Inflammatory macrophage treated with lipopolysaccharide for 4 hours (primary cell): ENCODE results near the gene DEF6.
A peak's percentile ranks its signal among the peaks of the same experiment; 100 is the strongest.
"Not testable (repeated sequence)": the region's sequence is repeated elsewhere in the genome, so short reads cannot be mapped to it uniquely, and the experiment has no call there.

ENCODE experiments used
- DNase-seq: peaks from one replicate; pipeline ENCODE4 v3.0.0-alpha.2; 2020

The DEF6 gene

DNA sequence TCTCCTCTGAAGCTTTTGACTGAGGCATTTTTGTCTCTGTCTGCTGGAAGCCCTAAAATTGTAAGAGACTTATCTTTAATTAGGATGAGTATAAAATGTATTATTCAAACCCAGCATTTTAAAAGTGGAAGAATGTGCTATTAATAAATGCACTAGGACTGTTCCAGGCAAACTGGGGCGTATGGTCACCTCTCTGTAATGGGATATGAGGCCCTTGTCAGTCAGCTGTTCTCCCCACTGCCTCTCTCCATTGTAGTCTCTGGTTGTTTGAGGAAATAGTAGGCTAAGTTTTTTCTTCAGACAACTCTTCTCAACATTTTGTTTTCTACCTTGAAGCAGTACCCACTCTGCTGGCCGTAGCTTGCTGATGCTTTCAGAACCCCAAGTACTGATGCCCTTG lies 14.3 kb upstream of the DEF6 start:
- no peak for DNase-seq

DNA sequence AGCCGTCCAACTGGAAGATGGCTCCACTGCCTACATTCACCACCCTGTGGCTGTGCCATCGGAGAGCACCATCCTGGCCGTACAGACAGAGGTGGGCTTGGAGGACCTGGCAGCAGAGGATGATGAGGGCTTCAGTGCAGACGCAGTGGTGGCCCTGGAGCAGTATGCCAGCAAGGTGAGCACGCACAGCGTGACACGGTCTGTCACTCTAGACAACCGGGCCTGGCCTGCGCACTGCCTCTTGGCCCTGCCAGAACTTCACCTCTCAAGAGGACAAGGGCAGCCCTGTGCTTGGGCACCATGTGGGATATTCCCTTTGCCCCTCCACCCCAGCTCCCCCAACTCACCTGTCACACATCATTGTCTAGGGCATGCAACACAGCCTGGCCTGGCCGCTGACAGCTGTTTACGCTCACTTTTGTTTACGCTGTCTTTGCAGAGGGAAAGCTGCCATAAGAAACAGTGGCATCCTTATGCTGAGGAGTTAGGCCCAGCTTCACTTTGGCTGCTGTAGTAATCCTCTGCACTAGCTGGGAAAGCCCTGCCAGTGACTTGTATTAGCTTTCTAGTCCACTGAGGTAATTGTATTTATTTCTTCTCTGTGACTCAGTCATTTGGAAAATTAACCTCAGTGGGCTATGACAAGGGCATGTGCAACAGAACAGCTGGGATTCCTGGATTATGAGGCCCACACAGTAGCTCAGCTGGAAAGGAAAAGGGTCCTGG lies 9.8 kb upstream of the DEF6 start:
- no peak for DNase-seq

DNA sequence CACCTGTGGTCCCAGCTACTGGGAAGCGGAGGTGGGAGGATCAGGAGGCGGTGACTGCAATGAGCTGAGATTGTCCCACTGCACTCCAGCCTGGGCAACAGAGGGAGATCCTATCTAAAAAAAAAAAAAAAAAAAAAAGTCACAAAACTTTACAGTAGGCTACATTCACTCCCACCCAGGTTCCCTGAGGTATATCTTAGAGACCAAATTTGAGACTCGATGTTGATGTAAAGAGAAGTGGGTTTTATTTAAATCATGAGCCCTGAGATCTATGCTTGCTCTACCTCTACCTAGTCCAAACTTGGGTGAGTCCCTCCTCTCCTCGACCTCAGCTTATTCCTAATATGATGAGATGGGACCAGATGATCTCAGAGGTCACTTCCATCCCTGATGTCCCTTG lies 8.8 kb upstream of the DEF6 start:
- no peak for DNase-seq

DNA sequence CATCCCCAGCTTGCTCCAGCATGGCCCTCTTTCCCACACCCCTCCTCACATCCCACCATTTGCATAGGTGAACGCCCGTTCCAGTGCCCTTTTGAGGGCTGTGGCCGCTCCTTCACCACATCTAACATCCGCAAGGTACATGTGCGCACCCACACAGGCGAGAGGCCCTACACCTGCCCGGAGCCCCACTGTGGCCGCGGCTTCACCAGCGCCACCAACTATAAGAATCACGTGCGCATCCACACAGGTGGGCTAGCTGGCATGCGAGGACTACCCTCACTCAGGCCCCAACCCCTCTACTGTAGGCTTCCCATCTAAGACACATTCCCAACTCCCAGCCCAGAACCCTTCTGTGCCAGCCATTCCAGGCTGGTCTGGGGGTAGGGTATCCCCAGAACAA lies 6.1 kb upstream of the DEF6 start:
- no peak for DNase-seq

DNA sequence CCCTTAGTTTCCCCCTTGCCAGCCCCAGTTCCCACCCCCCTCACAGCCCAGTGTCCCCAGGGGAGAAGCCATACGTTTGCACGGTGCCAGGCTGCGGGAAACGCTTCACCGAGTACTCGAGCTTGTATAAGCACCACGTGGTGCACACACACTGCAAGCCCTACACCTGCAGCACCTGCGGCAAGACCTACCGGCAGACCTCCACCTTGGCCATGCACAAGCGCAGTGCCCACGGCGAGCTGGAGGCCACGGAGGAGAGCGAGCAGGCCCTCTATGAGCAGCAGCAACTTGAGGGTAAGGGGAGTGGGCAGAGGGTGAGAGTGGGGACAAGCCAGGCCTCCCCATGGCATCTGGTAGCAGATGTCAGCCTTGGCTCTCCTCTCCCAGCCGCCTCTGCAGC lies 5.1 kb upstream of the DEF6 start:
- no peak for DNase-seq

DNA sequence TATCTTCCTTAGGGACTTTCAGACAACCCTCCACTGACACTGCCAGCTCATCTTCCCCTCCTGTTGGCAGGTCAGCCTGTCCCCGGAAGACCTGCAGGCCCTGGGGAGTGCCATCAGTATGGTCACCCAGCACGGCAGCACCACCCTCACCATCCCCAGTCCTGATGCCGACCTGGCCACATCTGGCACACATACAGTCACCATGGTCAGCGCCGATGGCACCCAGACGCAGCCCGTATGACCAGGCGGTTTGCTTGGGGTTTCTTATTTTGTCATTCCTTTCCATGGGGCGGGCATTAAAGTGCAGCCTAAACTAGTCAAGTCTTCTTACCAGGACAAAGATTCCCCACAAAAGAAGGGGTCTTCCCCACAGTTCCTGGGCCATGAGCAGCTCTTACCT lies 3.9 kb upstream of the DEF6 start:
- no peak for DNase-seq

DNA sequence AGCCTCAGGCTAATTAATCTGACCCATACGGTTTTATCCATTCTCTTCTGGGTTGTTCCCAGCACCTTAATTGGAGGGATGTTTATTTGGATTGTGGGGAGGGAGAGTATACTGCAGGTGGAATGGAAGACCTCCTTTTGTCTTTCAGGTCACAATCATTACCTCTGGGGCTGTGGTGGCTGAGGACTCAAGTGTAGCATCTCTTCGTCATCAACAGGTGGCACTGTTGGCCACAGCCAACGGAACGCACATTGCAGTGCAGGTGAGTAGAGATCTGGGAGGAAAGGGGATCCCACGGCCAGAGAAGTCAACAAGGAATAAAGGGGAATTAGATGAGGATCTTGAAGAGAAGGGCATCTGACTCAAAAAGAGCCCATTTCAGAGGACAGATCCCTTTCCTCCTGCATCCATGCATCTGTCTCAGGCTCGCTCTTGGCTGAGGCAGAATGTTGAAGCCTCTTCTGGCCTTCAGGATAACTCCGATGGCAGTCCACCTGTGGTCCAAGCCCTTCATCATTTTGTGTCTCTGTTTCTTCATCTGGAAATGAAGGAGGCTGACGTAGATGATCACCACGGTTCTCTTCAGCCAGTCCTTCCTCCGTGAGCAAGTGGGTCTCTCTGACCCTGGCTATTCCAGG lies 3.2 kb upstream of the DEF6 start:
- DNase-seq: peak; percentile 40

DNA sequence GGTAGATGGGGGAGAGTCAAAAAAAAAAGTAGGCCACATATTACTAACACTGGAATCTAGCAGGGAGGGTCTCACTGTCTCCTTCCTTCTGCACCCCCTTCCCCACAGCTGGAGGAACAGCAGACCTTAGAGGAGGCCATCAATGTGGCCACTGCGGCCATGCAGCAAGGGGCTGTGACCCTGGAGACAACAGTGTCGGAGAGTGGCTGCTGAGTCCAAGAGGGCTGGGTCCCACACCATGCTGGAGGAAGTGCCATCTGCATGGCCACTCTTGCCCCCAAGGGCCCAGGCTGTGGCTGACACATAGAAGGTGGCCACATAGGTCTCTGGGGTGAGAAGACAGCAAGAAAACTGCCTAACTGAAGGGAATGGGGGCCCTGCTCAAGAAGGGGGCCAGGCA lies 2.6 kb upstream of the DEF6 start:
- DNase-seq: no peak

DNA sequence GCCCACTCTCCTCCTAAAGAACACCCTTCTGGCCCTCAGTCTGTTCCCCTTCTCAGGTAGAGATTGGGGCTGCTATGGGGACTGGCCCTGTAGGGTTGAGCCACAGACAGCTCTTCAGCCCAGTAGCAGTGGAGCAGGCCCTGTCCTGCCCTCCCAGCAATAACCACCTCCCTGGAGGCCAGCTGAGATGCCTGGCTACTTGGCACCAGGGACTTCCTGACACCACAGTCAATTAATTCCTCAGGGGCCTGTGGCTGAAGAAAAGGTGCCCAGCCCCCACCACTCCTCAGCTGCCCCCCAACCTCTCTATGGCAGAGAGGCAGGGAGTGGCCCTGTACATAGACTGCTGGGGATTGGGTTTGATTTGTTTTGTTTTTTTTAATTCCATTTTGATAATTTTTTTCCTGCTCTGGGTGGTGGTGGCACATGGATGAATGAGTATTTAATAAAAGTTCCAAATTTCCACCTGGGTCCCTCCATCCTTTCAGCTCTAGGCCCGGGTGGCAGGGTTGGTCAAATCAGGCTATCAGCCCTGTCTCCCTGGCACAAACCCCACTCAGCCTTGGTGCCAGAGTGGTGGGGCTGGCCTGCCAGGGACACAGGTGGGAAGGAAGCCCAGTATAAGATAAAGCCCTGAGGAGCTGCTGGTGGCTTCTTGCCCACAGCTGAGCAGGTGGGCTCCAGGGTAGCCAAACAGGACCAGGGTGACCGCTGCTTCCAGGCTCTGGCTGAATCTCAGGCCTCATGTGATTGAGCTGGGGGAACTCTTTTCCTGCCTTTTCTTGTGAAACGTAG lies 1.9 kb upstream of the DEF6 start:
- DNase-seq: no peak

DNA sequence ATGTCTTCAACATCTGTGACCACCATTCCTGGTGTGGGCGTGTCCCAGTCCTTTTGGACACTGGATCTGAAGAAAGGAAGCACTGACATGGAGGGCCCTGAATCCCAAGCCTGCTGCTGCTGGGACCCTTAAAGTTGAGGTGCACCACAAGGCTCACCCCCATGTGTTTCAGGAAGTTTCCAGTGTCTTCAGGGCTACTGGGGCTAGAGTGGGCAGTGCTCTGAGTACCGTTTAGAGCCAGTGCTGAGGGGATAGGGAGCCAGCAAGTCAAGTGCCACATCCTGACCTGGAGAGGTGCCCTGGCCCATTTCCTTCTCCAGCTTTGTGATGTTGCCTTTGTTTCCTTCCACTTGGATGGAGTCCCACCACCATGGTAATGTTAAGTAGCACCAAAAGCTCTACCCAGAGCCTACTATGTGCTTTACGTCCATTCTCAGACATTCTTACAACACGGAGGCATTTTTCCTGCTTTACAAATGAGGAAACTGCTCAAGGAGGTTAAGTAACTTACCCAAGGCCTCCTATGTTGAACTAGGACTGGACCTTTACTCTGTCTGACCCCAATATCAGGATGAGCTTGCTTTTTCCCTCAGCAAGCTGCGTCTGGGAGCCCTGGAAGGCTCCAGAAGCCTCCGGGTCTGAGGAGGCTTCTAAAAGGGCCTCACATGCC lies 552 bp upstream of the DEF6 start:
- DNase-seq: peak; percentile 45

DNA sequence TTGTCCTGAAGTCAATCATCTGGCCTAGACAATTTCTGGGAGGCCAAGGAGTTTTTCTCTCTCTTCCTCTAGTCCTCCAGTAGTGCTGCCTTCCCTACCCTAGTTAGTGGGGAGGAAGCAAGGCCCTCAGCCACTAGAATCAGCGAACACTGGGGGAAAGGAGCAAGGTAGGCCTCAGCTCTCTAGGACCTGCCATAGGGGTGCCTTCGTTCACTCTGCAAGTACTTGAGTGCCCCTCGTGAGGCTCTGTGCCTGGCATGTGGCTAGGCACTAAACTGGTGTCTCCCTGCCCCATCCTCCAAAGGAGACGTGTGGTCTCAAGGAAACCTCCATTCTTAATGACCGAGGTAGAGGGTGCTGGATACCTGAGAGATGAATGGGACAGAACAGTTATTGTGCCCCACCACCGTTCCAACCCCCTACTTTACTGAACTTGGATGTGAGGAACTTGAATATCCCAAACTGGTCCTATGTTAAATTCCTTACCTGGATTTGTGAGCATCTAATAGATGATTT lies 1.1 kb downstream of the DEF6 start:
- DNase-seq: no peak

DNA sequence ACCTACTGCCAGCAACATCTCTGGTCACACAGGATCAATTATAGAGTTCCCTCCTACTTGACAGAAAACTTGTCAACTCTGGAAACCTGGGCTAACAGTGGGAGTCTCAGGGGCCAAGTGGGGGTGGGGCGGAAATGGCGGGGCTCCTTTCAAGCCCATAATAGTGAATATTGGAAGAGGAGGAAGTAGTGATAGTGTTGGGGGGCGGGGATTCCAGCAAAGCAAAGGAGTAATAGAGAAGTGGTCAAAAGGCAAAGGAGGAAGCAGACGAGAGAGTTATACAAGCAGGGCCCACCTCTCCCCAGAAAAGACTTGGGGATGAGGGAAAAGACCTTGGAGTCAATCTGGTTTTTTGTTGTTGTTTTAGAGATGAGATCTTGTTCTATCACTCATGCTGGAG lies 2.1 kb downstream of the DEF6 start:
- peak; percentile 74 for DNase-seq

DNA sequence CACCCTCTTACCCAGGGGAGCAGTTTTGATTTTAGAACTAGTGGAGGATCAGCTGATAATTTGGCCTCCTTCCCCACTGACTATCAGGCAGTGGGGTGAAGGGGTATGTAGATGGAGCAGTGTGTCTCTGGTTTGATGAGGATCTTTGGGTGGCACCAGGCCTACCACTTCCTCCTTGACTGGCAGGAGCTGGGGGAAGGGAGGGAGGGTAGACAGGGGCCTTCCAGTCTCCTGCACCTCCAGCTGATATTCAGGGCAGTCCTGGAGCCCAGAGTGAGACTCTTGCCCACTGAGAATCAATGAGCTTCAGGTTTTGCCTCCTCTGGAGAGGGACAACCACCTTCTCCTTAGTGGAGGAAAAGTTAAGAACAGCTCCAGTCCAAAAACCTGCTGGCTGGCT lies 3.2 kb downstream of the DEF6 start:
- DNase-seq: no peak

DNA sequence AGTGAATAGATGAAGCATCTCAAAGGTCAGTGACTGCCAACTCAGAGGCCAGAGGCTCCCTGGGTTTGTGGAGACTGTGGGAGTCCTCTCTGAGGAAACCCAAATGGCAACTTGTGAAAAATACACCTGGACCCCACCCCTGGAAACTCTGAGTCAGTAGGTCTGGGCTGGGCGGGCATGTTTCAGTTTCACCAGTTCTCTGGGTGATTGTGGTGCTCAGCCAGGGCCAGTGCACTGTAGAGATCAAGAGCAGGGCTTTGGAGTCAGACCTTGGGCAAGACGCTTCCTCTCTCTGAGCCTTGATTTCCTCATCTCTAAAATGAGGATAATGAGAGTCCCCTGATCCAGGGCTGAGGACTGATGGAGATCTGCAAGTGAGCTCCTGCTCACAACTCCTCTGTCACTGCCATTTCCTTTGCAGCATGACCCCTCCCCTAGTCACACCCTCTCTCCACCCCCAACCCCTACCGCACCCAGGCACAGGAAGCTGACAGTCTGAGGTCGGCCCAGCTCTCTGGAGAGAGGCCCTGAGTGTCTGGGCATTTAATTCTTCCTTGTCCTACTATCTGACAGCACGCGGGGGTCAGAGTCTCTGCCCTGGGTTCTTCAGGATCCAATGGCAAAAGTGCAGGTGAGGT lies 5.1 kb downstream of the DEF6 start:
- peak; percentile 87 for DNase-seq

DNA sequence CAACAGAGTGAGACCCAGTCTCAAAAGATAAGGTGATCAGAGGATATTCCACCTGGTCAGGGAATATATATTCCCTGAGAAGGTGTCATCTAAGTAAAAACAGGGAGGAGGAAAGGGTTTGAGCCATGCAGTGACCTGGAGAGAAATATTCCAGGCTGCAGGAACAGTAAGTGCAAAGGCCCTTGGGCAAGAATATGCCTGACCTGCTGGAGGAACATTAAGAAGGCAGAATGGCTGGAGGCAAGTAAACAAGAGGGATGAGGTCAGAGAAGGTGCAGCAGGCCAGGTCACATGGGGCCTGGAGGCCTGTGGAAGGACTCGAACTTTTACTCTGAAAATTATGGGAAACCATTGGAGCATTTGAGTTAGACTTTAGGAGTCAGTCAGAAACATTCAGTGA lies 6.7 kb downstream of the DEF6 start:
- no peak for DNase-seq

DNA sequence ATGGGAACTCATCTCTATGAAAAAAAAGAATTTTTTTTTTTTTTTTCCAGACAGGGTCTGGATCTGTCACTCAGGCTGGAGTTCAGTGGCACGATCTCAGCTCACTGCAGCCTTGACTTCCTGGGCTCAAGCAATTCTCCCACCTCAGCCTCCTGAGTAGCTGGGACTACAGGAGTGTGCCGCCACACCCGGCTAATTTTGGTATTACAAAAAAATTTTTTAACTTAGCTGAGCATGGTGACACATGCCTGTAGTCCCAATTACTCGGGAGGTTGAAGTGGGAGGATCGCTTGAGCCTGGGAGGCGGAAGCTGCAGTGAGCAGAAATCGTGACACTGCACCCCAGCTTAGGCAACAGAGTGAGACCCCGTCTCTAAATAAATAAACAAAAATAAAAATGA lies 7.5 kb downstream of the DEF6 start:
- no peak for DNase-seq

DNA sequence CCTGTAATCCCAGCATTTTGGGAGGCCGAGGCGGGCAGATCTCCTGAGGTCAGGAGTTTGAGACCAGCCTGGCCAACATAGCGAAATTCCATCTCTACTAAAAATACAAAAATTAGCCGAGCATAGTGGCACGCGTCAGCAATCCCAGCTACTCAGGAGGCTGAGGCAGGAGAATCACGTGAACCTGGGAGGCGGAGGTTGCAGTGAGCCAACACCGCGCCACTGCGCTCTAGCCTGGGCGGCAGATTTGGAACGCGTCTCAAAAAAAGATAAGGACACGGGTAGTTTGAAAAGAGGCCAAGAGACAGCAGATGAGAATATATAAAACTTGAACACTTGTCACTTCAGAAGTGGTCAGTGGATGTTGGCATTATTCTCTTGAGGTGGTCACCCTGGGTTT lies 9.5 kb downstream of the DEF6 start:
- not testable (repeated sequence) for DNase-seq

DNA sequence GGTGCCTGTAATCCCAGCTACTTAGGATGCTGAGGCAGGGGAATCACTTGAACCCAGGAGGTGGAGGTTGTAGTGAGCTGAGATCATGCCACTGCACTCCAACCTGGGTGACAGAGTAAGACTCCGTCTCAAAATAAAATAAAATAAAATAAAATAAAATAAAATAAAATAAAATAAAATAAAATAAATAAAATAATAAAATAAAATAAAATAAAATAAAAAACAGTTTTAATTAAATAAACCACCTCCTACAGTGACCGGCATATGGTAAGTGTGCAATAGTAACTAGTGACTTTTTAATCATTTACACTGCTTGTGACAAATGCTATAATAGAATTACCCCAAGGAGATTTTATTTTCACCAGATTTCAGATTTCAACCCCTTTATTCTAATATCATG lies 10.9 kb downstream of the DEF6 start:
- not testable (repeated sequence) for DNase-seq

DNA sequence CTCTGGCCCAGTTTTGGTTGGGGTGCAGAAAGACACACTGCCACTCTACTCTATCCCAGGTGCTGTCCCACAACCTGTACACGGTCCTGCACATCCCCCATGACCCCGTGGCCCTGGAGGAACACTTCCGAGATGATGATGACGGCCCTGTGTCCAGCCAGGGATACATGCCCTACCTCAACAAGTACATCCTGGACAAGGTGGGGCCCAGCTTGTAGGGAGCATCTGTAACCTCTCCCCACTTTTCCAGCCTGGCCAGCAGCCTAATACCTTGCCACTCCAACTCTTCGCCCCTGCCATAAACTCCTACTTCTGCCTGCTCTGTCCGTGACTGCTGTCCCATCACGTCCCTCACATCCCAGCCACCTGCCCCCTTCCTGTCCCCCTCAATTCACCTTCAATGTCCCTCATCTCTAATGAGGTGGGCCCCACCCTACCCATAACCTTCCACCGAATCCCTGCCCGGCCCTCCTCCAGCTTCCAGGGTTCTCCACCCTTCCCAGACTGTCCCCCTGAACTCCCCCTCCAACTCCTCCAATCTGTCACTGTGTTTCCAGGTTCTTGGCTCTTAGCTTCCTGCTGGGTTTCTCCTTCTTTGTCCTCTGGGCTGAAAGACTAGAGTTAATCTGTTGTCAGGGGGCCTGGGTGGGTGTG lies 12.1 kb downstream of the DEF6 start:
- no peak for DNase-seq

DNA sequence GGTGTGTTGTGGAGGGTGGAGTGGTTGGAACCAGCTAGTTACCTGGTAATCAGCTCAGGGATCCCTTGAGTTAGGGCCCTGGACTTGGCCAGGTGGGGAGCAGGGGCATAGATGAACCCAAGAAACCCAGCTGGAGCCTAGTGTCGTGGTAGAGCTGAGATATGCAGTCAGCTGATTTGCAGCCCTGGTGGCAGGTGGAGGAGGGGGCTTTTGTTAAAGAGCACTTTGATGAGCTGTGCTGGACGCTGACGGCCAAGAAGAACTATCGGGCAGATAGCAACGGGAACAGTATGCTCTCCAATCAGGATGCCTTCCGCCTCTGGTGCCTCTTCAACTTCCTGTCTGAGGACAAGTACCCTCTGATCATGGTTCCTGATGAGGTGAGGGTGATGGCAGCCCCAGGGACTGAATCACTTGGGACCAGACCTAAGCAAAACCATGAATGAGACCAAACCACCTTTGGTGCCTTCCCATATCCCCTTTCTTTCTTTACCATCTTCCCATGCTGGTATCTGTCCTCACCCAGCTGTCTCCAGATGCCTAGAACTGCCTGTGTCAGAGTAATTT lies 12.7 kb downstream of the DEF6 start:
- DNase-seq: no peak

DNA sequence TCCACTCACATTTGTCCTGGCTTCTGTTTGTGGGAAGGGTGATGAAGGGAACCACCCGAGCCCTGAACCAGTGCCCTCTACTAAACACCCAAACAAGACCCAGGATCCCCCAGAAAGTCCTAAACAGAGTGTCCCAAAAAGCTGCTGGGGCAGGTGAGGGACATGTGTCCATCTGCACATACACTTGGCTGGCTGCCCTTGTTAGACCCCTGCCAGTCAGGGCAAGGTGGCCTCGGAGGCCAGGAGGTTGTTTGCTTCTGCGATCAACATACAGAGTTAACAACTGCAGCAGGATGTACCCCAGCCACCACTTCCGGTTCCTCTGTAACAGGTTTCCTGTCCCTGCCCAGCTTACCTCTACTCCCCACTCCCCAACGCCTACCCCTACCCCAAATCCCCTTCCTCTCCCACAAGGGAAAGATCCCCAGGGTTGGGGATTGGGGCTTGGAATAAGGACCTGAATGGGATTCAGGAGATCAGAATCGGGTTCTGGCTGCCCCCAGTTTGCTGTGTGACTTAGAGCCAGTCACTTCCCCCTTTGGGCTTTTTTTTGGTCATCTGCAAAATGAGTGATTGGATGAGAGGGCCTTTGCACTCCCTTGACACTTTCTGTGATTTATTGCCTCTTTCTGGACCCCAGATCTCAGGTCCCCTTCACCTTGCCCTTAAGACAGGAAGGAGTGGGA lies 13.9 kb downstream of the DEF6 start:
- peak; percentile 42 for DNase-seq
